HepG2 (cell line): Measurements from ENCODE around the gene SLC48A1. TPM values are rescaled to one million over a fixed set of nuclear protein-coding genes. Genes with fewer than 3 reads are reported as not detected.

Experiments used
- ATAC-seq: fragments of 200-7000 bp; cut with Tn5 transposase; 3 replicates; pipeline ENCODE4 v1.9.1; 2020; ENCODE audit warnings: mild to moderate bottlenecking, moderate library complexity
- BruUV-seq: library from RNA; stranded (reverse); fragments of 400-500 nt; replicated peaks from 2 replicates; lab custom pipeline; 2021; lab: Mats Ljungman, UMichigan
- CTCF ChIA-PET: fragments of 300-600 bp; formaldehyde crosslinking; extraction: SDS; loops from one replicate; lab custom pipeline; 2021; ENCODE audit warnings: low total read pairs, inconsistent platforms, low intra/inter-chr PET ratio; lab: Yijun Ruan, JAX
- POLR2A ChIA-PET: fragments of 350-600 bp; sonication (Branson Sonifier 250); formaldehyde crosslinking; loops from one replicate; lab custom pipeline; 2020; ENCODE audit warnings: antibody characterized with exemption, inconsistent platforms; lab: Yijun Ruan, JAX
- DNase-seq: peaks from one replicate; pipeline ENCODE4 v3.0.0-alpha.2; 2015; ENCODE audit warnings: low spot score
- FAIRE-seq: peaks from 3 replicates; lab custom pipeline; 2011; peaks lifted over from hg19 to GRCh38; lab: Jason Lieb, UNC
- H2AFZ ChIP-seq: one replicate; pipeline ENCODE4 v1.6.1; 2011; ENCODE audit warnings: low read length, inconsistent platforms
- H3K27ac ChIP-seq: fragments of 300-600 bp; 3 replicates; pipeline ENCODE4 v1.8.0; 2011; ENCODE audit warnings: mixed run types, mild to moderate bottlenecking, mixed read lengths, low read length, inconsistent platforms; ENCODE audit not compliant: insufficient read depth; ENCODE audit errors: extremely low read length
- H3K27me3 ChIP-seq, 2 experiments: fragments of 200-600 bp in 1 of 2; 2 replicates in 1 of 2; 3 replicates in 1 of 2; pipeline versions ENCODE4 v1.6.0 to v1.8.0; 2011; ENCODE audit warnings: low read length in 2 of 2, mild to moderate bottlenecking in 2 of 2, moderate library complexity in 2 of 2, inconsistent platforms in 1 of 2; ENCODE audit not compliant: insufficient read depth in 2 of 2, control insufficient read depth in 1 of 2
- H3K36me3 ChIP-seq, 2 experiments: fragments of 200-600 bp in 1 of 2; replicated peaks in 1 of 2; 2 replicates in 1 of 2; 3 replicates in 1 of 2; pipeline versions ENCODE4 v1.5.1 to v1.8.0; 2011; ENCODE audit warnings: low read length in 2 of 2, inconsistent platforms in 1 of 2; ENCODE audit not compliant: insufficient read depth in 2 of 2, control insufficient read depth in 1 of 2
- H3K4me1 ChIP-seq: 2 replicates; pipeline ENCODE4 v1.5.1; 2012; ENCODE audit warnings: low read length, inconsistent platforms; ENCODE audit not compliant: insufficient read depth
- H3K4me2 ChIP-seq: 2 replicates; pipeline ENCODE4 v1.6.0; 2011; ENCODE audit warnings: low read depth, low read length, inconsistent platforms
- H3K4me3 ChIP-seq, 3 experiments: fragments of 200-600 bp in 1 of 3; sonication (generic), shearing (Covaris generic) in 1 of 3; replicated peaks in 1 of 3; 2 replicates each; pipeline ENCODE4 v1.5.1; 2011 to 2016; ENCODE audit warnings: low read length in 3 of 3, inconsistent platforms in 2 of 3, low read depth in 2 of 3, mild to moderate bottlenecking in 2 of 3, control low read depth in 1 of 3, mixed read lengths in 1 of 3; ENCODE audit not compliant: insufficient read depth in 1 of 3
- H3K79me2 ChIP-seq: one replicate; pipeline ENCODE4 v1.6.1; 2011; ENCODE audit warnings: low read length, inconsistent platforms; ENCODE audit not compliant: insufficient read depth
- H3K9ac ChIP-seq: 2 replicates; pipeline ENCODE4 v1.6.0; 2011; ENCODE audit warnings: mild to moderate bottlenecking, low read depth, low read length, inconsistent platforms; ENCODE audit not compliant: insufficient read depth
- H3K9me3 ChIP-seq: 2 replicates; pipeline ENCODE4 v1.5.1; 2012; ENCODE audit warnings: mild to moderate bottlenecking, low read length
- H4K20me1 ChIP-seq: 2 replicates; pipeline ENCODE4 v1.6.0; 2011; ENCODE audit warnings: inconsistent platforms, mild to moderate bottlenecking, low read length, moderate library complexity; ENCODE audit not compliant: insufficient read depth
- EZH2 ChIP-seq: conservative IDR thresholded peaks from 2 replicates; pipeline ENCODE4 v1.6.1; 2012; ENCODE audit warnings: mild to moderate bottlenecking, low read depth, low read length, moderate library complexity
- FOXJ3 ChIP-seq: sonication (generic); formaldehyde crosslinking; IDR thresholded peaks from 2 replicates; pipeline ENCODE4 v1.4.0; 2020; ENCODE audit warnings: missing genetic modification reagents, mild to moderate bottlenecking, borderline replicate concordance
- HMG20B ChIP-seq: conservative IDR thresholded peaks from 2 replicates; pipeline ENCODE4 v1.6.1; 2016; ENCODE audit warnings: missing genetic modification reagents, missing compliant biosample characterization
- KDM1A ChIP-seq: IDR thresholded peaks from 2 replicates; pipeline ENCODE4 v1.6.1; 2016; ENCODE audit warnings: missing compliant biosample characterization
- KDM4B ChIP-seq: sonication (generic); formaldehyde crosslinking; IDR thresholded peaks from 2 replicates; pipeline ENCODE4 v1.4.0; 2020; ENCODE audit warnings: missing genetic modification reagents
- MTF2 ChIP-seq: sonication (generic); formaldehyde crosslinking; IDR thresholded peaks from 2 replicates; pipeline ENCODE4 v1.5.0; 2020; ENCODE audit warnings: missing genetic modification reagents, borderline replicate concordance
- NR2F6 ChIP-seq, 2 experiments: IDR thresholded peaks; 2 replicates each; pipeline ENCODE4 v1.6.1; 2016; ENCODE audit warnings: antibody characterized with exemption in 1 of 2, mild to moderate bottlenecking in 1 of 2
- TRIM22 ChIP-seq: fragments of 450-650 bp; IDR thresholded peaks from 2 replicates; pipeline ENCODE4 v1.6.1; 2017
- ZBTB44 ChIP-seq: sonication (generic); formaldehyde crosslinking; IDR thresholded peaks from 2 replicates; pipeline ENCODE4 v1.4.0; 2020; ENCODE audit warnings: missing genetic modification reagents
- ZNF570 ChIP-seq: sonication (generic); formaldehyde crosslinking; IDR thresholded peaks from 2 replicates; pipeline ENCODE4 v1.4.0; 2020; ENCODE audit warnings: mild to moderate bottlenecking, missing genetic modification reagents, borderline replicate concordance
- WGBS: methylation state at CpG from one replicate; pipeline ENCODE4 v1.1.6; 2017; ENCODE audit warnings: low lambda C conversion rate; 5-methylcytosine and 5-hydroxymethylcytosine counted together
- in situ Hi-C: cut with HindIII; loops from 2 replicates; pipeline ENCODE4 v1.10.0; 2017; ENCODE audit warnings: low pct_unique_long_range_greater_than_20kb; ENCODE audit not compliant: extremely low pct_ligation_motif_present
- intact Hi-C: fragments of 100-400 bp; cut with micrococcal nuclease; formaldehyde crosslinking; loops from one replicate; pipeline ENCODE4 v1.10.0; 2022; ENCODE audit not compliant: unreplicated experiment
- polyA plus RNA-seq, 8 experiments: library from polyadenylated mRNA; depleted of rRNA in 3 of 8; stranded (reverse) in 7 of 8; unstranded in 1 of 8; fragments of >200 nt; fragmentation: Illumina TruSeq in 4 of 8; extraction: Trizol in 4 of 8; gene quantifications; 2 replicates each; pipeline versions ENCODE4 v1.2.1 to v1.2.3, GENCODE V29; 2011 to 2016; ENCODE audit warnings: low read depth in 4 of 8, missing spikeins in 1 of 8, mixed read lengths in 1 of 8; ENCODE audit not compliant: insufficient read depth in 1 of 8
- total RNA-seq, 5 experiments: library from RNA; depleted of rRNA; stranded (reverse); fragments of >200 nt; fragmentation: Illumina TruSeq; extraction: Trizol; gene quantifications; 2 replicates each; pipeline ENCODE4 v1.2.3, GENCODE V29; 2016; ENCODE audit warnings: low read depth in 1 of 5

The SLC48A1 gene
- total and polyA plus RNA-seq, 2 of the 13 experiments (the other 11 are each of a cell fraction or from before 2014, with no cell fraction given): 2.2 to 3.7 TPM

- no peak for DNase-seq
- 47% methylated on average over 3 of the region's 9 CpGs for WGBS
- H3K9ac ChIP-seq: no peak overlapping the region
- H3K4me1 ChIP-seq: peaks cover 20% of the 10 kb centered on the region
- no peak for TF ChIP-seq KDM4B
- TF ChIP-seq HMG20B: no peak
- no peak for TF ChIP-seq FOXJ3 (CRISPR knock-in tag)
- TF ChIP-seq ZNF570 (CRISPR knock-in tag): no peak
- no peak for TF ChIP-seq EZH2
- no peak for TF ChIP-seq MTF2 (CRISPR knock-in tag)
- TF ChIP-seq TRIM22: no peak
- no peak for TF ChIP-seq NR2F6 (IDR thresholded peaks at IDR 0.05)
- no peak for TF ChIP-seq NR2F6 (CRISPR knock-in tag; IDR thresholded peaks at IDR 0.05)
- TF ChIP-seq KDM1A (CRISPR knock-in tag): no peak
- TF ChIP-seq ZBTB44 (CRISPR knock-in tag): no peak
- TF ChIP-seq, all 625 proteins: peak for 0
- CTCF ChIA-PET: interaction anchor here (2.0 to 3.8 kb wide), 5 partner anchors 16 to 95 kb away, joined by 14 to 37 read pairs (median 16); partner anchors contain the start of gene RAPGEF3
- Histone ChIP-seq H3K4me3 (no peak overlapping the region), H3K36me3 (no peaks in the 10 kb centered on the region), H3K27me3 (peaks cover 15 to 57% of the 10 kb centered on the region in 2 experiments), H3K27ac (no peak overlapping the region), H3K9me3 (no peaks in the 10 kb centered on the region), H3K79me2 (no peaks in the 10 kb centered on the region), H4K20me1 (no peaks in the 10 kb centered on the region), H2AFZ (no peak overlapping the region), H3K4me2 (no peak overlapping the region)
- POLR2A ChIA-PET: no interaction called here
- no TSS peak for BruUV-seq
- intact Hi-C loops: no loop called here
- in situ Hi-C loops: loop anchor here (5.0 kb wide), 1 partner anchor 34 kb away; no protein-coding TSS in a partner anchor
- ATAC-seq (no peak), FAIRE-seq (no peak)
Measured at GRCh38 chr12:47743311-47743860, 29.7 kb upstream of the SLC48A1 start.
